Vagina (tissue), 2 donors: ENCODE data around the gene ABLIM2.

Source experiments
- POLR2A ChIP-seq, 2 donors: fragments of 450-650 bp; IDR thresholded peaks; one replicate each; pipeline ENCODE4 v1.6.1; 2017; ENCODE audit warnings: antibody characterized with exemption in 2 of 2, mild to moderate bottlenecking in 2 of 2, moderate library complexity in 2 of 2
- POLR2AphosphoS5 ChIP-seq, 2 donors: sonication (generic); formaldehyde crosslinking; IDR thresholded peaks; one replicate each; pipeline ENCODE4 v1.9.0; 2017; ENCODE audit warnings: antibody characterized with exemption in 2 of 2, mild to moderate bottlenecking in 2 of 2, low read depth in 1 of 2; ENCODE audit not compliant: insufficient read depth in 1 of 2
- TF ChIP-seq, protein P1 (sequence below), 3 experiments: fragments of 450-650 bp in 2 of 3; fragments of 200-600 bp in 1 of 3; sonication (generic) in 1 of 3; IDR thresholded peaks; one replicate each; pipeline ENCODE4 v1.5.1; 2017 to 2019; ENCODE audit warnings: antibody characterized with exemption in 3 of 3, mild to moderate bottlenecking in 2 of 3, moderate library complexity in 2 of 3

DNA sequence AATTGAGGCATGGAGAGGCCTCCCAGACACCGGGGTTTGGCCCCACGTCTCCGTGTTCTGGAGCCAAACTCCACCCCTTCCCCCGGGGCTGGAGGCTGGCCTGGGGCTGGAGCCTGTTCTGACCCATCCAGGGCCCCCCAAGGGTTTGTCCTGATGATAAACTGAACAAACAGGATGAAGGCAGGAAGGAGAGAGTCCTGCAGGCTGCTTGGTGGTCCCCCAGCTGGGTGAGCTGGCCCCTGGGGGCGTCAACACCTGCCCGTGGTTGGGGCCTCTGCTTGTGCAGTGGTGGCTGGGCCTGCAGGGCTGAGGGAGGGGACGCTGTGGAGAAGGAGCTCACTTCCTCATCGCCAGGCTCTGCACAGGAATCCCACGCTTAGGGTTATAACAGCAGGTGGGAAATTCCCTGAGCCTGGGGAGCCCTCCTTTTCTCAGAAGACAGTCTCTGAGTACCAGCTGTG, 42.7 kb upstream of the ABLIM2 start:
- TF ChIP-seq, protein P1, sequence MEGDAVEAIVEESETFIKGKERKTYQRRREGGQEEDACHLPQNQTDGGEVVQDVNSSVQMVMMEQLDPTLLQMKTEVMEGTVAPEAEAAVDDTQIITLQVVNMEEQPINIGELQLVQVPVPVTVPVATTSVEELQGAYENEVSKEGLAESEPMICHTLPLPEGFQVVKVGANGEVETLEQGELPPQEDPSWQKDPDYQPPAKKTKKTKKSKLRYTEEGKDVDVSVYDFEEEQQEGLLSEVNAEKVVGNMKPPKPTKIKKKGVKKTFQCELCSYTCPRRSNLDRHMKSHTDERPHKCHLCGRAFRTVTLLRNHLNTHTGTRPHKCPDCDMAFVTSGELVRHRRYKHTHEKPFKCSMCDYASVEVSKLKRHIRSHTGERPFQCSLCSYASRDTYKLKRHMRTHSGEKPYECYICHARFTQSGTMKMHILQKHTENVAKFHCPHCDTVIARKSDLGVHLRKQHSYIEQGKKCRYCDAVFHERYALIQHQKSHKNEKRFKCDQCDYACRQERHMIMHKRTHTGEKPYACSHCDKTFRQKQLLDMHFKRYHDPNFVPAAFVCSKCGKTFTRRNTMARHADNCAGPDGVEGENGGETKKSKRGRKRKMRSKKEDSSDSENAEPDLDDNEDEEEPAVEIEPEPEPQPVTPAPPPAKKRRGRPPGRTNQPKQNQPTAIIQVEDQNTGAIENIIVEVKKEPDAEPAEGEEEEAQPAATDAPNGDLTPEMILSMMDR (IDR thresholded peaks at IDR 0.05): no peak
- no peak for TF ChIP-seq POLR2A (IDR thresholded peaks at IDR 0.05)
- no peak for TF ChIP-seq POLR2AphosphoS5 (IDR thresholded peaks at IDR 0.05; ENCODE audit: insufficient read depth in 1 of 2, low read depth in 1 of 2)
